GM21526 (cell line): Measurements from ENCODE around the gene GLB1L2.

Source experiments
- ATAC-seq: cut with Tn5 transposase; IDR thresholded peaks from one replicate; pipeline ENCODE4 v1.9.1; 2021; ENCODE audit warnings: moderate library complexity; ENCODE audit not compliant: unreplicated experiment, low FRiP score

The GLB1L2 gene

GRCh38 chr11:134414766-134415765 lies 83.3 kb downstream of the GLB1L2 start:
- ATAC-seq = no peak

GRCh38 chr11:134416726-134417125 lies 84.9 kb downstream of the GLB1L2 start:
- ATAC-seq = no peak

- ATAC-seq = no peak
Observed at GRCh38 chr11:134417871-134418840, 86.4 kb downstream of the GLB1L2 start.

GRCh38 chr11:134423106-134423505 lies 91.3 kb downstream of the GLB1L2 start:
- ATAC-seq = no peak

- ATAC-seq = no peak
Observed at GRCh38 chr11:134425413-134425812, 93.6 kb downstream of the GLB1L2 start.
